Measurements from ENCODE around the gene SAMM50.

DNA sequence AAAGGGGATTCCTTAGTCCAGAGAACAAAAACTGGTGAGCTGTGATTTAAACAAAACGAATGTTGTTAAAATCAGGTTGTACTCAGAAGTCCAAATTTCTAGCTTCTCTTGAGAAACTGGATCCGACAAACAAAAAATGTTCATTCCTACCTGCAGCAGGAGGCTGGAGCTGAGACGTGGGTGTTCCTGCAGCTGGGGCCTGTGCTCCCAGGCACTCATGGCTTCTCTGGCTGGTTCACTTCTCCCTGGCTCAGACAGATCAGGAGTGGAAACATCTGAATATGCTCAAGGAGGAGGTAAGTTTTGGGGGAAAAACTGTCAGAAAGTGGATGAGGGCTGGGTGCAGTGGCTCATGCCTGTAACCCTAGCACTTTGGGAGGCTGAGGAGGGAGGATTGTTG lies 44.1 kb downstream of the SAMM50 start:
- TF ChIP-seq POLR2A (IDR thresholded peaks at IDR 0.05): no peak
- TF ChIP-seq, protein P1, sequence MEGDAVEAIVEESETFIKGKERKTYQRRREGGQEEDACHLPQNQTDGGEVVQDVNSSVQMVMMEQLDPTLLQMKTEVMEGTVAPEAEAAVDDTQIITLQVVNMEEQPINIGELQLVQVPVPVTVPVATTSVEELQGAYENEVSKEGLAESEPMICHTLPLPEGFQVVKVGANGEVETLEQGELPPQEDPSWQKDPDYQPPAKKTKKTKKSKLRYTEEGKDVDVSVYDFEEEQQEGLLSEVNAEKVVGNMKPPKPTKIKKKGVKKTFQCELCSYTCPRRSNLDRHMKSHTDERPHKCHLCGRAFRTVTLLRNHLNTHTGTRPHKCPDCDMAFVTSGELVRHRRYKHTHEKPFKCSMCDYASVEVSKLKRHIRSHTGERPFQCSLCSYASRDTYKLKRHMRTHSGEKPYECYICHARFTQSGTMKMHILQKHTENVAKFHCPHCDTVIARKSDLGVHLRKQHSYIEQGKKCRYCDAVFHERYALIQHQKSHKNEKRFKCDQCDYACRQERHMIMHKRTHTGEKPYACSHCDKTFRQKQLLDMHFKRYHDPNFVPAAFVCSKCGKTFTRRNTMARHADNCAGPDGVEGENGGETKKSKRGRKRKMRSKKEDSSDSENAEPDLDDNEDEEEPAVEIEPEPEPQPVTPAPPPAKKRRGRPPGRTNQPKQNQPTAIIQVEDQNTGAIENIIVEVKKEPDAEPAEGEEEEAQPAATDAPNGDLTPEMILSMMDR (IDR thresholded peaks at IDR 0.05 in 8 of 11, conservative IDR thresholded peaks at IDR 0.05 in 3 of 11): no peak
